A549 (cell line): ENCODE results near the gene ING3. TPM values are rescaled to one million over a fixed set of nuclear protein-coding genes. Genes with fewer than 3 reads are reported as not detected.

Source experiments
- ATAC-seq, 2 experiments: fragments of 200-7000 bp in 1 of 2; fragments of >200 bp in 1 of 2; cut with Nextera tagmentation in 1 of 2; cut with Tn5 transposase in 1 of 2; 3 replicates each; pipeline versions ENCODE4 v1.8.0 to v1.9.1; 2018 to 2020; ENCODE audit warnings: mild to moderate bottlenecking in 1 of 2, moderate library complexity in 1 of 2
- CTCF ChIA-PET: fragments of 300-600 bp; sonication (Branson Sonifier 250); formaldehyde crosslinking; extraction: SDS; loops from one replicate; lab custom pipeline; 2021; ENCODE audit warnings: antibody characterized with exemption, inconsistent platforms; lab: Yijun Ruan, JAX
- POLR2A ChIA-PET: fragments of 350-600 bp; formaldehyde crosslinking; extraction: SDS; loops from one replicate; lab custom pipeline; 2021; ENCODE audit warnings: antibody characterized with exemption, inconsistent platforms; lab: Yijun Ruan, JAX
- DNase-seq, 2 experiments: peaks; one replicate each; pipeline versions ENCODE4 v3.0.0 to v3.0.0-alpha.2; 2011 to 2016; ENCODE audit warnings: low read depth in 1 of 2, low spot score in 1 of 2
- FAIRE-seq: peaks from 2 replicates; lab custom pipeline; 2011; peaks lifted over from hg19 to GRCh38; lab: Jason Lieb, UNC
- H3K27ac ChIP-seq, 2 experiments: fragments of >200 bp; sonication (Bioruptor Twin); formaldehyde crosslinking; 3 replicates each; pipeline ENCODE4 v1.5.1; 2016 to 2017
- H3K4me1 ChIP-seq: fragments of >200 bp; sonication (Bioruptor Twin); formaldehyde crosslinking; 3 replicates; pipeline ENCODE4 v1.6.1; 2016
- H3K4me2 ChIP-seq: fragments of >200 bp; sonication (Bioruptor Twin); formaldehyde crosslinking; 3 replicates; pipeline ENCODE4 v1.6.1; 2016
- H3K4me3 ChIP-seq: fragments of >200 bp; sonication (Bioruptor Twin); formaldehyde crosslinking; 3 replicates; pipeline ENCODE4 v1.5.1; 2016
- H3K9me3 ChIP-seq: fragments of >200 bp; sonication (Bioruptor Twin); formaldehyde crosslinking; 3 replicates; pipeline ENCODE4 v1.6.1; 2016
- ATOH8 ChIP-seq: fragments of 250-450 bp; sonication (Bioruptor Pico); IDR thresholded peaks from 2 replicates; pipeline ENCODE4 v1.5.0; 2020; ENCODE audit warnings: low read depth, mild to moderate bottlenecking, moderate library complexity
- BCL3 ChIP-seq: fragments of >200 bp; sonication (Bioruptor Twin); formaldehyde crosslinking; IDR thresholded peaks from 3 replicates; pipeline ENCODE4 v1.6.1; 2016
- BHLHE40 ChIP-seq: IDR thresholded peaks from 2 replicates; pipeline ENCODE4 v1.6.1; 2012; ENCODE audit warnings: low read depth, low read length, inconsistent platforms
- CBX2 ChIP-seq: fragments of 200-600 bp; sonication (generic); IDR thresholded peaks from 2 replicates; pipeline ENCODE4 v1.6.1; 2016; ENCODE audit warnings: low read depth, mild to moderate bottlenecking, borderline replicate concordance
- CBX8 ChIP-seq: fragments of 200-600 bp; sonication (generic); IDR thresholded peaks from 2 replicates; pipeline ENCODE4 v1.6.1; 2016
- CEBPB ChIP-seq, 2 experiments: fragments of >200 bp in 1 of 2; sonication (Bioruptor Twin) in 1 of 2; formaldehyde crosslinking in 1 of 2; IDR thresholded peaks; 2 replicates each; pipeline ENCODE4 v1.6.1; 2012 to 2016
- EHF ChIP-seq: fragments of 250-450 bp; sonication (Bioruptor Pico); IDR thresholded peaks from 2 replicates; pipeline ENCODE4 v1.5.0; 2020; ENCODE audit warnings: mild to moderate bottlenecking
- EP300 ChIP-seq, 2 experiments: fragments of >200 bp; sonication (Bioruptor Twin); formaldehyde crosslinking; IDR thresholded peaks; 2 replicates in 1 of 2; 3 replicates in 1 of 2; pipeline ENCODE4 v1.6.1; 2016 to 2017
- GATA3 ChIP-seq: IDR thresholded peaks from 2 replicates; pipeline ENCODE4 v1.6.1; 2012; ENCODE audit warnings: borderline replicate concordance
- HEYL ChIP-seq: fragments of 250-450 bp; sonication (Bioruptor Pico); IDR thresholded peaks from 2 replicates; pipeline ENCODE4 v1.8.0; 2021; ENCODE audit warnings: mild to moderate bottlenecking, moderate library complexity
- HMGXB4 ChIP-seq: fragments of 250-450 bp; sonication (Bioruptor Pico); IDR thresholded peaks from 2 replicates; pipeline ENCODE4 v1.5.0; 2021; ENCODE audit warnings: mild to moderate bottlenecking, moderate library complexity, borderline replicate concordance
- HOXA7 ChIP-seq: fragments of 250-450 bp; sonication (Bioruptor Pico); IDR thresholded peaks from 2 replicates; pipeline ENCODE4 v1.5.0; 2020; ENCODE audit warnings: mild to moderate bottlenecking, moderate library complexity
- HOXB13 ChIP-seq: fragments of 250-450 bp; sonication (Bioruptor Pico); IDR thresholded peaks from 2 replicates; pipeline ENCODE4 v1.5.0; 2020; ENCODE audit warnings: low read depth, mild to moderate bottlenecking, moderate library complexity
- HOXB5 ChIP-seq: fragments of 250-450 bp; sonication (Bioruptor Pico); IDR thresholded peaks from 2 replicates; pipeline ENCODE4 v1.5.0; 2020; ENCODE audit warnings: mild to moderate bottlenecking, moderate library complexity
- KDM5A ChIP-seq: fragments of 200-600 bp; sonication (generic); IDR thresholded peaks from 2 replicates; pipeline ENCODE4 v1.6.1; 2016; ENCODE audit warnings: antibody characterized with exemption, mild to moderate bottlenecking
- MAZ ChIP-seq: fragments of 150-350 bp; IDR thresholded peaks from 2 replicates; pipeline ENCODE4 v1.6.1; 2014; ENCODE audit warnings: antibody characterized with exemption, low read depth, low read length, borderline replicate concordance
- MYC ChIP-seq: IDR thresholded peaks from 2 replicates; pipeline ENCODE4 v1.6.1; 2012; ENCODE audit warnings: mild to moderate bottlenecking, inconsistent platforms, low read length, improper control_type of control experiment, borderline replicate concordance
- NFE2L2 ChIP-seq: fragments of 150-350 bp; conservative IDR thresholded peaks from 2 replicates; pipeline ENCODE4 v1.6.1; 2014; ENCODE audit warnings: low read length
- NR3C1 ChIP-seq: fragments of >200 bp; sonication (Bioruptor Twin); formaldehyde crosslinking; IDR thresholded peaks from 3 replicates; pipeline ENCODE4 v1.6.1; 2017
- PHF8 ChIP-seq: fragments of 200-600 bp; sonication (generic); IDR thresholded peaks from 2 replicates; pipeline ENCODE4 v1.6.1; 2016; ENCODE audit warnings: low read depth, mild to moderate bottlenecking, antibody characterized with exemption, moderate library complexity, borderline replicate concordance
- POLR2AphosphoS2 ChIP-seq: conservative IDR thresholded peaks from 2 replicates; pipeline ENCODE4 v1.6.1; 2012; ENCODE audit warnings: low read length, improper control_type of control experiment, inconsistent platforms
- RAD21 ChIP-seq, 2 experiments: fragments of >200 bp in 1 of 2; sonication (Bioruptor Twin) in 1 of 2; formaldehyde crosslinking in 1 of 2; IDR thresholded peaks in 1 of 2; conservative IDR thresholded peaks in 1 of 2; 2 replicates in 1 of 2; 3 replicates in 1 of 2; pipeline ENCODE4 v1.6.1; 2012 to 2018; ENCODE audit warnings: inconsistent platforms in 1 of 2
- SMC3 ChIP-seq: fragments of >200 bp; sonication (Bioruptor Twin); formaldehyde crosslinking; IDR thresholded peaks from 3 replicates; pipeline ENCODE4 v1.6.1; 2018; ENCODE audit warnings: inconsistent platforms
- SREBF2 ChIP-seq: fragments of 450-650 bp; IDR thresholded peaks from 2 replicates; pipeline ENCODE4 v1.6.1; 2014; ENCODE audit warnings: mild to moderate bottlenecking, moderate library complexity
- TFCP2L1 ChIP-seq: fragments of 250-450 bp; sonication (Bioruptor Pico); IDR thresholded peaks from 2 replicates; pipeline ENCODE4 v1.5.0; 2021; ENCODE audit warnings: mild to moderate bottlenecking
- TP53 ChIP-seq: fragments of 250-450 bp; sonication (Bioruptor Pico); IDR thresholded peaks from 2 replicates; pipeline ENCODE4 v1.5.0; 2021; ENCODE audit warnings: mild to moderate bottlenecking, moderate library complexity
- ZC3H11A ChIP-seq: fragments of 450-650 bp; IDR thresholded peaks from 2 replicates; pipeline ENCODE4 v1.6.1; 2014; ENCODE audit warnings: antibody characterized with exemption, mild to moderate bottlenecking
- ZSCAN20 ChIP-seq: fragments of 250-450 bp; sonication (Bioruptor Pico); IDR thresholded peaks from 2 replicates; pipeline ENCODE4 v1.8.0; 2022; ENCODE audit warnings: mild to moderate bottlenecking, moderate library complexity
- WGBS: methylation state at CpG from one replicate; pipeline ENCODE4 v1.1.6; 2017; ENCODE audit errors: missing lambda C conversion rate; 5-methylcytosine and 5-hydroxymethylcytosine counted together
- polyA plus RNA-seq, 4 experiments: library from polyadenylated mRNA; depleted of rRNA in 3 of 4; stranded (reverse); fragments of >200 nt; fragmentation: RNase III in 1 of 4; extraction: RNeasy Plus Mini Kit Qiagen cat#74134 plus additional on column Dnase treatment in 1 of 4; gene quantifications; 2 replicates in 3 of 4; 3 replicates in 1 of 4; pipeline ENCODE4 v1.2.3, GENCODE V29; 2011 to 2017

ING3 gene
- polyA plus RNA-seq, 2 of the 4 experiments (the other 2 are of a cell fraction): 5.6 to 11.3 TPM

- H3K9me3 ChIP-seq: no peaks in the 10 kb centered on the region
- no peaks in the 10 kb centered on the region for H3K4me1 ChIP-seq
- no peak overlapping the region for H3K27ac ChIP-seq
- CTCF ChIA-PET: interaction anchor here (0.6 kb wide), 1 partner anchor 119 kb away, joined by 4 read pairs; no protein-coding TSS in a partner anchor
- FAIRE-seq: no peak
- TF ChIP-seq ATOH8 (CRISPR knock-in tag): no peak
- TF ChIP-seq BCL3: no peak
- no peak for TF ChIP-seq CBX8
- TF ChIP-seq HOXB5 (CRISPR knock-in tag): no peak
- TF ChIP-seq CBX2: no peak
- TF ChIP-seq CEBPB (IDR thresholded peaks at IDR 0.05): no peak
- TF ChIP-seq, all 56 proteins: peak for 0
- DNase-seq (no peak), ATAC-seq (no peak)
- H3K4me3 ChIP-seq: no peak overlapping the region
- POLR2A ChIA-PET: no interaction called here
- WGBS: 0% methylated on average over 1 of the region's 1 CpG
- H3K4me2 ChIP-seq: no peak overlapping the region
Measured at GRCh38 chr7:120998520-120998919, 47.9 kb downstream of the ING3 start.

GRCh38 chr7:120998996-120999565 lies 48.5 kb downstream of the ING3 start:
- H3K9me3 ChIP-seq: no peaks in the 10 kb centered on the region
- no peak overlapping the region for H3K27ac ChIP-seq
- H3K4me1 ChIP-seq: no peaks in the 10 kb centered on the region
- FAIRE-seq: no peak
- 15% methylated on average over 2 of the region's 2 CpGs for WGBS
- CTCF ChIA-PET: interaction anchor here (2.8 kb wide), 1 partner anchor 12 kb away, joined by 8 read pairs; no protein-coding TSS in a partner anchor
- POLR2A ChIA-PET: no interaction called here
- no peak for DNase-seq
- H3K4me2 ChIP-seq: no peak overlapping the region
- no peak overlapping the region for H3K4me3 ChIP-seq
- no peak for ATAC-seq
- no peak for TF ChIP-seq HOXB13 (CRISPR knock-in tag)
- TF ChIP-seq RAD21 (conservative IDR thresholded peaks at IDR 0.05 in 1 of 2, IDR thresholded peaks at IDR 0.05 in 1 of 2): no peak
- no peak for TF ChIP-seq HEYL (CRISPR knock-in tag)
- TF ChIP-seq GATA3: no peak
- TF ChIP-seq KDM5A: no peak
- no peak for TF ChIP-seq POLR2AphosphoS2
- TF ChIP-seq EHF: no peak
- no peak for TF ChIP-seq ZC3H11A
- no peak for TF ChIP-seq PHF8
- TF ChIP-seq EP300 (IDR thresholded peaks at IDR 0.05): no peak
- TF ChIP-seq, all 56 proteins: peak for 0

- 37% methylated on average over 9 of the region's 9 CpGs for WGBS
- H3K27ac ChIP-seq: no peak overlapping the region
- POLR2A ChIA-PET: interaction anchor here (0.6 kb wide), 1 partner anchor 49 kb away, joined by 3 read pairs; no protein-coding TSS in a partner anchor
- no peak overlapping the region for H3K4me2 ChIP-seq
- TF ChIP-seq BHLHE40: no peak
- no peak for TF ChIP-seq TFCP2L1 (CRISPR knock-in tag)
- TF ChIP-seq SMC3: no peak
- TF ChIP-seq TP53: no peak
- TF ChIP-seq NFE2L2: no peak
- no peak for TF ChIP-seq CEBPB (IDR thresholded peaks at IDR 0.05)
- no peak for TF ChIP-seq KDM5A
- no peak for TF ChIP-seq ZSCAN20
- TF ChIP-seq SREBF2: no peak
- TF ChIP-seq HOXB5 (CRISPR knock-in tag): no peak
- no peak for TF ChIP-seq MAZ
- no peak for TF ChIP-seq NR3C1
- no peak for TF ChIP-seq HOXA7 (CRISPR knock-in tag)
- no peak for TF ChIP-seq HMGXB4 (CRISPR knock-in tag)
- no peak for TF ChIP-seq MYC
- no peaks in the 10 kb centered on the region for H3K9me3 ChIP-seq
- ATAC-seq (no peak), DNase-seq (no peak), FAIRE-seq (no peak)
- CTCF ChIA-PET: interaction anchor here (1.0 to 2.8 kb wide), 3 partner anchors 10 to 14 kb away, joined by 4 to 8 read pairs (median 4); partner anchors contain the start of gene CPED1
- H3K4me1 ChIP-seq: no peaks in the 10 kb centered on the region
- H3K4me3 ChIP-seq: no peak overlapping the region
Measured at GRCh38 chr7:121000081-121000983, 49.8 kb downstream of the ING3 start.
